Pancreas (tissue), 10 donors: ENCODE data around the gene CDH7. TPM values are rescaled to one million over a fixed set of nuclear protein-coding genes. Genes with fewer than 3 reads are reported as not detected.

Source experiments
- ATAC-seq, 4 donors: fragments of 200-7000 bp; cut with Tn5 transposase; one replicate each; pipeline versions ENCODE4 v1.8.0 to v1.9.1; 2020; ENCODE audit warnings: mild to moderate bottlenecking in 4 of 4, moderate library complexity in 4 of 4
- DNase-seq, 6 donors: peaks; one replicate each; pipeline ENCODE4 v3.0.0-alpha.2; 2020
- FAIRE-seq: peaks from 2 replicates; lab custom pipeline; 2012; peaks lifted over from hg19 to GRCh38; lab: Jason Lieb, UNC
- H3K27ac ChIP-seq, 4 donors: fragments of 200-600 bp; sonication (generic); 1 replicate in 3 of 4; 2 replicates in 1 of 4; pipeline versions ENCODE4 v1.5.0 to v1.8.0; 2020
- H3K27me3 ChIP-seq, 4 donors: fragments of 200-600 bp; one replicate each; pipeline ENCODE4 v1.8.0; 2021
- H3K36me3 ChIP-seq, 3 donors: fragments of 200-600 bp; sonication (generic) in 1 of 3; one replicate each; pipeline versions ENCODE4 v1.5.0 to v1.8.0; 2020 to 2021
- H3K4me1 ChIP-seq, 3 donors: fragments of 200-600 bp; one replicate each; pipeline ENCODE4 v1.8.0; 2021
- H3K4me3 ChIP-seq, 4 donors: fragments of 200-600 bp; sonication (generic) in 2 of 4; one replicate each; pipeline versions ENCODE4 v1.5.0 to v1.8.0; 2020 to 2021
- H3K9me3 ChIP-seq, 4 donors: fragments of 200-600 bp; one replicate each; pipeline ENCODE4 v1.8.0; 2021
- WGBS, 2 donors: extraction: QIAGEN DNeasy Blood & Tissue Kit; methylation state at CpG; one replicate each; pipeline ENCODE4 v1.1.7; 2013; 5-methylcytosine and 5-hydroxymethylcytosine counted together
- intact Hi-C, 3 donors: fragments of 100-400 bp; cut with DNase I; formaldehyde crosslinking; loops; one replicate each; pipeline versions ENCODE4 v1.11.1 to v1.14.2; 2022
- polyA plus RNA-seq, 2 donors: library from polyadenylated mRNA; stranded (reverse); fragments of 200-250 nt; gene quantifications; one replicate each; pipeline ENCODE4 v1.2.3, GENCODE V29; 2013
- total RNA-seq, 6 donors: library from RNA; stranded (reverse); fragmentation: NEBNext Ultra II Directional in 4 of 6; extraction: Animal tissue kit (Norgen Biotek cat#: 25700) in 4 of 6; gene quantifications; one replicate each; pipeline versions ENCODE4 v1.2.1 to v1.2.4, GENCODE V29; 2021 to 2023
- TF ChIP-seq, protein P1 (sequence below), 4 donors: fragments of 200-600 bp; sonication (generic) in 3 of 4; IDR thresholded peaks; one replicate each; pipeline versions ENCODE4 v1.5.0 to v1.8.0; 2021; ENCODE audit warnings: antibody characterized with exemption in 4 of 4
- donor health status: healthy with polysubstance abuse.
- donor health status: DM: no; HTN: no; CAD: no; lungs with moderate emphysema.
- donor health status: DM: no; HTN: no; CAD: no.
- donor health status: control.
- donor health status: control.
- donor health status: Bipolar disorder and iron deficiency.
- donor health status: DM: yes; HTN: yes; CAD: no.
- donor health status: DM: no; HTN: no; CAD: no.
- donor health status: DM: no; HTN: no; CAD: no.
- donor health status: DM: yes; HTN: yes; CAD: no.

The CDH7 gene
- total and polyA plus RNA-seq, 8 donors: not detected

DNA sequence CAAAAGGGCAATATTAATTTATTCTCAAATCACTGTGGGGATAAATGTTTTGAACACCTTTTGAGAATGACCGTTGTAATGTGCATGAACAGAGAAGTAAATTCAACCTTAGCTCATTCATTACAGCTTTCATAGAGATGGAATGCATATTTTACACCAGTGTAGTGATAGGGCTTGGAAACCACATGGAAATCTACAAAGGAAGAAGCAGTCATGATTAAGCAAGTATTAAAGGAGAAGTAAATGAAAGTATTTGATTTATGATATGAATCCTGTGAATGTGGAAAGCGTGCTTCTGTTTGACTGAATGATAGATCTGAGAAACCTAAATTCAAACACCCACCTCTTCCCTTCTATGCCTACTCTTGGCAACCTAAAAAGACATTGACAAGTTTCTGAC, 64.7 kb downstream of the CDH7 start:
- ATAC-seq (no peak), FAIRE-seq (no peak)

DNA sequence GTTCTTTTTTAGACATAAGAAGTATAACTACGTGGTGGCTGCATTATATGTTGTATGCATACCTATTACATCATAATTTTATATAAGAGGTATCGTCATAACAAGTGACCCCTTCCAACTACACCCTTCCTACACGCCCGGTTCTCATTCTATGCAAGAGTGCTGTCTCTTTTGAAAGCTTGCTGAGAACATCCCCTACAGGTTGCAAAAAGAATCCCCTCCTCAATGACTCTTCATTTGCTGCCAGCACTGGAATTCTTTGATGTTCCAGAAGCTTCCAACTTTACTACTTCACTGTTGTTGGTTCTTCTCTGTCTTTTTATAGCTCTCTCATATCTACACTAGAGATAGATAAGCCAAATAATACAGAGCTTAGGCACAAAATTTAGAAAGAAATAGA, 66.4 kb downstream of the CDH7 start:
- 40 to 49% methylated on average over 4 of the region's 4 CpGs for WGBS, 2 donors
- TF ChIP-seq, protein P1, sequence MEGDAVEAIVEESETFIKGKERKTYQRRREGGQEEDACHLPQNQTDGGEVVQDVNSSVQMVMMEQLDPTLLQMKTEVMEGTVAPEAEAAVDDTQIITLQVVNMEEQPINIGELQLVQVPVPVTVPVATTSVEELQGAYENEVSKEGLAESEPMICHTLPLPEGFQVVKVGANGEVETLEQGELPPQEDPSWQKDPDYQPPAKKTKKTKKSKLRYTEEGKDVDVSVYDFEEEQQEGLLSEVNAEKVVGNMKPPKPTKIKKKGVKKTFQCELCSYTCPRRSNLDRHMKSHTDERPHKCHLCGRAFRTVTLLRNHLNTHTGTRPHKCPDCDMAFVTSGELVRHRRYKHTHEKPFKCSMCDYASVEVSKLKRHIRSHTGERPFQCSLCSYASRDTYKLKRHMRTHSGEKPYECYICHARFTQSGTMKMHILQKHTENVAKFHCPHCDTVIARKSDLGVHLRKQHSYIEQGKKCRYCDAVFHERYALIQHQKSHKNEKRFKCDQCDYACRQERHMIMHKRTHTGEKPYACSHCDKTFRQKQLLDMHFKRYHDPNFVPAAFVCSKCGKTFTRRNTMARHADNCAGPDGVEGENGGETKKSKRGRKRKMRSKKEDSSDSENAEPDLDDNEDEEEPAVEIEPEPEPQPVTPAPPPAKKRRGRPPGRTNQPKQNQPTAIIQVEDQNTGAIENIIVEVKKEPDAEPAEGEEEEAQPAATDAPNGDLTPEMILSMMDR (IDR thresholded peaks at IDR 0.05): no peak
- no peak for FAIRE-seq

More for the DNA sequence above, 64.7 kb downstream of the CDH7 start:
- Histone ChIP-seq H3K27me3 (no peaks in the 10 kb centered on the region), H3K4me1 (no peaks in the 10 kb centered on the region), H3K4me3 (no peak overlapping the region), H3K27ac (no peak overlapping the region), H3K36me3 (no peaks in the 10 kb centered on the region), H3K9me3 (no peaks in the 10 kb centered on the region)
- TF ChIP-seq, protein P1 (IDR thresholded peaks at IDR 0.05): no peak
- intact Hi-C loops: no loop called here
- no peak for DNase-seq
- 52 to 59% methylated on average over 2 of the region's 2 CpGs for WGBS, 2 donors

DNA sequence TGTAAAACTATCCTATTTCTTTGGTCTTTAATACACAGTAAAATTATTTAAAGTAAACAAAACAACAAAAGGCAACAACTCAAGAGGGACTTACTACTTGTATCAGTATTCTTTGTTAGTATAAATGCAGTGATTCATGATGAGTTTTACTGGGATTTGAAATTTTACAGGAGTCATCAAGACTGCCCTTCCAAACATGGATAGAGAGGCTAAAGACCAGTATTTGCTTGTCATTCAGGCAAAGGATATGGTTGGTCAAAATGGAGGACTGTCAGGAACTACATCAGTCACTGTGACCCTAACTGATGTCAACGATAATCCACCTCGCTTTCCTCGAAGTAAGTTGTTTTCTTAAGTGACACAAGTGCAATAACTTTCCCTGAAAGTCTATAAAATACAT, 71.1 kb downstream of the CDH7 start:
- H3K36me3 ChIP-seq: no peaks in the 10 kb centered on the region
- no peak overlapping the region for H3K4me3 ChIP-seq
- intact Hi-C loops: no loop called here
- H3K27me3 ChIP-seq: peaks cover 0 to 3% (median 0%) of the 10 kb centered on the region in 4 donors
- ATAC-seq: no peak
- no peak for FAIRE-seq
- WGBS, 2 donors: 73 to 86% methylated on average over 3 of the region's 3 CpGs
- no peak overlapping the region for H3K27ac ChIP-seq
- H3K9me3 ChIP-seq: no peaks in the 10 kb centered on the region
- peaks cover 0 to 4% (median 0%) of the 10 kb centered on the region in 3 donors for H3K4me1 ChIP-seq
- DNase-seq: no peak
- TF ChIP-seq, protein P1 (IDR thresholded peaks at IDR 0.05): no peak

More for the DNA sequence above, 66.4 kb downstream of the CDH7 start:
- Histone ChIP-seq H3K36me3 (no peaks in the 10 kb centered on the region), H3K4me3 (no peak overlapping the region), H3K27ac (no peak overlapping the region), H3K4me1 (no peaks in the 10 kb centered on the region), H3K9me3 (no peaks in the 10 kb centered on the region), H3K27me3 (no peaks in the 10 kb centered on the region)
- intact Hi-C loops: no loop called here
- no peak for DNase-seq
- ATAC-seq: no peak

DNA sequence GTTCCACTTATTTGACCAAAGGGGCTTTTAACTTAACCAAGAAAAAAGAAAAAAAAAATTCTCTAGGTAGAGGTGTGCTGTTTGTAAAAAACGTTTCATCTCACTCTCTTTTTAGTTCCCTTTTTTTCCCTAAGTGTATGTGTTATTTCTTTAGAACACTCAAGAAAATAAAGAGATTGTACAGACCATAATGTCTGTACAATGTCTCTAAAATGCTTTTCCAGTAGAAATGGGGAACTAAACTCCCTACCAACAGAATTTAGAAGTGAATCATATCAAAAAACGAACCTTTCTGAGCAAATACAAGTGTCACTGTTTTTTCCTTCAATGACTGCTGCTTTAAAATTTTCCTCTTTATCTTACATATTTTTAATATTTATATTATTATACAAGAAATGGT, 72.0 kb downstream of the CDH7 start:
- ATAC-seq (no peak), FAIRE-seq (no peak), DNase-seq (no peak)
- TF ChIP-seq, protein P1 (IDR thresholded peaks at IDR 0.05): no peak
- Histone ChIP-seq H3K27me3 (peaks cover 0 to 11% (median 0%) of the 10 kb centered on the region in 4 donors), H3K36me3 (no peaks in the 10 kb centered on the region), H3K4me1 (peaks cover 0 to 4% (median 0%) of the 10 kb centered on the region in 3 donors), H3K9me3 (no peaks in the 10 kb centered on the region), H3K27ac (no peak overlapping the region), H3K4me3 (no peak overlapping the region)
- WGBS, 2 donors: 17 to 26% methylated on average over 2 of the region's 2 CpGs
- intact Hi-C loops: no loop called here

DNA sequence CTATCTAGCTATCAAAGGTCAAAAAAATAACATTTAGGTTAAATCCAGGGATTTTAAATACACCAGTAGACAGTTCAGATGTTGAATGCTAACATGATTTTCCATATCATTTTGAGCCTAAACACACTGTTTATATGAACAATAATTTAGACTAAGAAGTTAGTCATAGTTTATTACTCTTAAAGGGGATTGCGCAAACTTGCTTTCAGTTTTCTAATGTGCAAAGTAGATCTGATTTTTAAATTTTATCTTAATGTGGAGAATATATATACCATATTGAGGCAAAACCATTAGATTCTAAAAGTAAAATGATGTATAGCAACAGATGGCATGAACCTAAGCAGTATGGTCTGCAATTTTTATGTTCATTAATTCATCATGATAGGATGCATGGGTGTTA, 76.6 kb downstream of the CDH7 start:
- 97 to 100% methylated on average over 1 of the region's 1 CpG for WGBS, 2 donors
- intact Hi-C loops: no loop called here
- no peak for FAIRE-seq

More for the DNA sequence above, 76.6 kb downstream of the CDH7 start:
- no peak for DNase-seq
- Histone ChIP-seq H3K36me3 (no peaks in the 10 kb centered on the region), H3K4me3 (no peak overlapping the region), H3K27me3 (peaks cover 0 to 11% (median 0%) of the 10 kb centered on the region in 4 donors), H3K9me3 (no peaks in the 10 kb centered on the region), H3K4me1 (peaks cover 0 to 4% (median 0%) of the 10 kb centered on the region in 3 donors), H3K27ac (no peak overlapping the region)
- TF ChIP-seq, protein P1 (IDR thresholded peaks at IDR 0.05): no peak
- no peak for ATAC-seq
